NCI-H2196 treated with DMSO at 0.1 percent for 48 hours (cell line): ENCODE results near the gene MED13L.
A peak's percentile ranks its signal among the peaks of the same experiment; 100 is the strongest.

Experiments used
- DNase-seq: peaks from one replicate; lab custom pipeline; 2025; ENCODE audit not compliant: unreplicated experiment; lab: John Stamatoyannopoulos, UW

The MED13L gene

GRCh38 chr12:115926037-115926670 is 351.3 kb downstream of the MED13L start:
- no peak for DNase-seq

GRCh38 chr12:115923851-115924250 is 353.6 kb downstream of the MED13L start:
- DNase-seq, result no peak

- DNase-seq, result no peak
Measured at GRCh38 chr12:115922952-115923564, 354.4 kb downstream of the MED13L start.

- no peak for DNase-seq
Measured at GRCh38 chr12:115920395-115921183, 356.9 kb downstream of the MED13L start.

GRCh38 chr12:115918763-115919162 is 358.7 kb downstream of the MED13L start:
- no peak for DNase-seq

GRCh38 chr12:115916910-115917668 is 360.4 kb downstream of the MED13L start:
- peak; percentile 50 for DNase-seq

GRCh38 chr12:115914122-115914521 is 363.4 kb downstream of the MED13L start:
- DNase-seq, result no peak

GRCh38 chr12:115912440-115912839 is 365.1 kb downstream of the MED13L start:
- DNase-seq, result no peak

- DNase-seq, result no peak
Measured at GRCh38 chr12:115911360-115911759, 366.1 kb downstream of the MED13L start.

- DNase-seq, result no peak
Measured at GRCh38 chr12:115910057-115910456, 367.4 kb downstream of the MED13L start.
